HG02973 (cell line): ENCODE measurements around the gene DYNC2H1.

Experiments used
- ATAC-seq: cut with Tn5 transposase; IDR thresholded peaks from one replicate; pipeline ENCODE4 v1.9.1; 2021; ENCODE audit warnings: moderate library complexity; ENCODE audit not compliant: unreplicated experiment

The DYNC2H1 gene

GRCh38 chr11:103528596-103528995 is 419.4 kb downstream of the DYNC2H1 start:
- no peak for ATAC-seq

- no peak for ATAC-seq
Measured at GRCh38 chr11:103529181-103529684, 420.0 kb downstream of the DYNC2H1 start.
